ENCODE data around the gene GPR137. TPM values are rescaled to one million over a fixed set of nuclear protein-coding genes. Genes with fewer than 3 reads are reported as not detected.

GPR137 gene
- total RNA-seq, 4 donors from 2014 or later = 12.5 to 25.7 (median 20.0) TPM

DNA sequence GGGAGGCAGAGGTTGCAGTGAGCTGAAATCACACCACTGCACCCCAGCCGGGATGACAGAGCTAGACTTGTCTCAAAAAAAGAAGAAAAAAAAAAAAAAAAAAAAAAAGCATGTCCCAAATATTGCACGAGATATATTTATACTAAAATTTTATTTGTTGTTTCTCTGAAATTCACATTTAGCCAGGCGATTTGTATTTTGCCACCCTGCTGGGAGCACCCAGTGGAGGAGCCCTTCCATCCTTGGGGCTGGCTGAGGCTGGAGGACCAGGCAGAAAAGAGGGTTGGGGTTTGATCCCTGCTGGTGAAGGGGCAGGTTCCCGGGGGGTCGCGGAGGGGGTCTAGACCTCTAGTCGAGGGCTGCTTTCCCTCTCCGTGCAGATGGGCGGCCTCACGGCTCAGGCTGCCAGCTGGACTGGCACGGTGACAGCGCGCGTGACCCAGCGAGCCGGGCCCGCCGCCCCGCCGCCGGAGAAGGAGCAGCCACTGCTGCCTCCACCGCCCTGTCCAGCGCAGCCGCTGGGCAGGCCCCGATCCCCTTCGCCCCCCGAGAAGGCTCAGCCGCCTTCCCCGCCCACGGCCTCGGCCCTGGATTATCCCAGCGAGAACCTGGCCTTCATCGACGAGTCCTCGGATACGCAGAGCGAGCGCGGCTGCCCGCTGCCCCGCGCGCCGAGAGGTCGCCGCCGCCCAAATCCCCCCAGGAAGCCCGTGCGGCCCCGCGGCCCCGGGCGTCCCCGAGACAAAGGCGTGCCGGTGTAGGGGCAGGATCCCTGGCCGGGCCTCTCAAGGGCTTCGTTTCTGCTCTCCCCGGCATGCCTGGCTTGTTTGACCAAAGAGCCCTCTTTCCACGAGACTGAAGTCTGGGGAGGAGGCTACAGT lies 13.6 kb downstream of the GPR137 start:
- no peaks in the 10 kb centered on the region for H3K36me3 ChIP-seq
- H3K4me1 ChIP-seq = peaks cover 0 to 39% (median 23%) of the 10 kb centered on the region in 4 donors
- peak overlapping the region; percentile 29 to 49 (median 30) for H3K4me3 ChIP-seq
- 5 to 6% methylated on average over 30 to 45 of the region's 60 CpGs for WGBS, 2 donors
- H3K27me3 ChIP-seq = peaks cover 2 to 97% of the 10 kb centered on the region in 2 donors
- TF ChIP-seq, protein P1, sequence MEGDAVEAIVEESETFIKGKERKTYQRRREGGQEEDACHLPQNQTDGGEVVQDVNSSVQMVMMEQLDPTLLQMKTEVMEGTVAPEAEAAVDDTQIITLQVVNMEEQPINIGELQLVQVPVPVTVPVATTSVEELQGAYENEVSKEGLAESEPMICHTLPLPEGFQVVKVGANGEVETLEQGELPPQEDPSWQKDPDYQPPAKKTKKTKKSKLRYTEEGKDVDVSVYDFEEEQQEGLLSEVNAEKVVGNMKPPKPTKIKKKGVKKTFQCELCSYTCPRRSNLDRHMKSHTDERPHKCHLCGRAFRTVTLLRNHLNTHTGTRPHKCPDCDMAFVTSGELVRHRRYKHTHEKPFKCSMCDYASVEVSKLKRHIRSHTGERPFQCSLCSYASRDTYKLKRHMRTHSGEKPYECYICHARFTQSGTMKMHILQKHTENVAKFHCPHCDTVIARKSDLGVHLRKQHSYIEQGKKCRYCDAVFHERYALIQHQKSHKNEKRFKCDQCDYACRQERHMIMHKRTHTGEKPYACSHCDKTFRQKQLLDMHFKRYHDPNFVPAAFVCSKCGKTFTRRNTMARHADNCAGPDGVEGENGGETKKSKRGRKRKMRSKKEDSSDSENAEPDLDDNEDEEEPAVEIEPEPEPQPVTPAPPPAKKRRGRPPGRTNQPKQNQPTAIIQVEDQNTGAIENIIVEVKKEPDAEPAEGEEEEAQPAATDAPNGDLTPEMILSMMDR (IDR thresholded peaks at IDR 0.05) = peak in 1 of 5 experiments; percentile 12
- no peak for TF ChIP-seq POLR2A (IDR thresholded peaks at IDR 0.05)
- TF ChIP-seq EP300 (IDR thresholded peaks at IDR 0.05) = no peak
- H3K27ac ChIP-seq = no peak overlapping the region
- DNase-seq (ENCODE audit: low spot score in 2 of 2) = peak; percentile 51 to 53
- H3K9me3 ChIP-seq = no peaks in the 10 kb centered on the region

DNA sequence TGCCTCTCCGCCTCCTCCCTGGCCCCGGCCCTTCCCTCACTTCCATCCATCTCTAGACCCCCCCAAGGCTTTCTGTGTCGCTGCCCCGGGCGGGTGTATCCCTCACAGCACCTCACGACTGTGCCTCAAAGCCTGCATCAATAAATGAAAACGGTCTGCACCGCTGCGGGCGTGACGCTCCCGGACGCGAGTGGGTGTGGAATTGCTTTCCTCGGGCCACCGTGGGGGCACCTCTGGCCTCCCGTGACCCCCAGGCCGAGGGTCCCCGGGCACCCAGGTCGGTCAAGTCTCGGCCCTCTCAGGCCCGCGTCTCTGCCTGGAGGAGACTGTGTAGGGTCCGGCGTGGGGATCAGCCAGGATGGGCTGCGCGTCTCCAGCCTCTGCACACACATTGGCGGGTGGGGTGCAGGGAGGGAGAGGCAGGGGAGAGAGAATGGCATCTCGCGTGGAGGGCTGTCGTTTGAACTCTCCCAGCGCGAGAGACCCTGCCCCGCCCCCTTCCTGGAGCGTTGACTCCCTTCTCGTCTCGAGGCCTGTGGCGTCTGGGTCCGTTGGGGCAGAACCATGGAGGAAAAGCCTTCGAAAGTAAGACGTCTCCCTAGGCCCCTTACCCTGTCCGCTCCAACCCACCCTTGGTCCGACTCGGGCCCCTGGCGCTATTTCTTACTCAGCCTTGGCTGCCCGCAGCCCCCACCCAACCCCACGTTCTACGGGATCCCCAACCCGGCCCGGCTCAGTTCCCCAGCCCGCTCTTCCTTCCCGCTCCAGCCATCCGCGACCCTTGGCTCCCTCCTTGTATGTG lies 14.4 kb downstream of the GPR137 start, which contains the start of gene CATSPERZ:
Gene CATSPERZ (plus strand): TSS at position 512 of the 802 bp plus-strand sequence. CDS start 53 bp downstream, at position 565.
- Histone ChIP-seq H3K36me3 (no peaks in the 10 kb centered on the region), H3K4me1 (peaks cover 0 to 40% (median 23%) of the 10 kb centered on the region in 4 donors), H3K4me3 (peak within 1 kb of the TSS; percentile 29 to 49 (median 30)), H3K27me3 (peaks cover 2 to 89% of the 10 kb centered on the region in 2 donors), H3K9me3 (no peaks in the 10 kb centered on the region), H3K27ac (no peak within 1 kb of the TSS)
- WGBS, 2 donors = 1 to 10% methylated on average over 29 to 45 of the region's 54 CpGs
- DNase-seq (ENCODE audit: low spot score in 2 of 2) = no peak
- no peak for TF ChIP-seq POLR2A (IDR thresholded peaks at IDR 0.05)
- TF ChIP-seq, protein P1 (IDR thresholded peaks at IDR 0.05) = no peak
- no peak for TF ChIP-seq EP300 (IDR thresholded peaks at IDR 0.05)

DNA sequence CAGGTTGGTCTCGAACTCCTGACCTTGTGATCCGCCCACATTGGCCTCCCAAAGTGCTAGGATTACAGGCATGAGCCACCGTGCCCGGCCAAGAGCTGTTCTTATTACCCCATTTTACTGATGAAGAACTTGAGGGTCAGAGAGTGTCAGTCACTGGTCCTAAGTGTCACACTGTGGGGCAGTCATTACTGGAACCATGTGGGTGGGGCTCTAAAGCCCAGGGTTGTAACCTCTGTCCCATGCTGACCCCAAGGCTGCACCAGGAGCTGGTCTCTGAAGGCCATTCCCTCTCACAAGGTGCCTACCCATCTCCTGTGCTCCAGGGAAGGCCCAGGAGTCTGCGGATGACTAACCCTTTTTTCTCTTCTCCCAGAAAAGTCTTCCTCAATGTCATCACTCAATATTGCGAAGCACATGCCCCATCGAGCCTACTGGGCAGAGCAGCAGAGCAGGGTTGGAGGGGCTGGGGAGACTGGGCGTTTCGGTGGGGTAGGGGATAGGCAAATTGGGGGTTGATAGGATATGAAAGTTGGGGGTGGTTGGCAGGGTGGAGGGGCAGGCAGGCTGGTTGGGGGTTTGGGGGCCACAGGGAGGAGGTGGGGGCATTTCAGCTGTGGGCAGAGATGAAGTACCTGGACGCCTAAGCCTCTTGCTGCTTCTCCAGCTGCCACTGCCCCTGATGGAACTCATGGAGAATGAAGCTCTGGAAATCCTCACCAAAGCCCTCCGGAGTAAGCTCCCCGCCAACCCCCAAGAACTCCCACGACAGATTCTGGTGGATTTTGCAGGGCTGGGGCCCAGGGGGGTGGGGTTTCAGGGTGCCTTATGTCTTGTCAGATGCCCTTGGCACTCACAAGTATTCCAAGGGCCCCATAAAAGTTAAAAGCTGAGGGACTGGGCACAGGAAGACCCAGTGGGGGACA lies 17.7 kb downstream of the GPR137 start:
- Histone ChIP-seq H3K4me1 (peaks cover 0 to 54% (median 32%) of the 10 kb centered on the region in 4 donors), H3K9me3 (no peaks in the 10 kb centered on the region), H3K27ac (peak overlapping the region in 1 of 4 donors; percentile 88), H3K4me3 (no peak overlapping the region), H3K27me3 (peaks cover 2 to 56% of the 10 kb centered on the region in 2 donors), H3K36me3 (peaks cover 0 to 7% (median 0%) of the 10 kb centered on the region in 3 donors)
- no peak for DNase-seq (ENCODE audit: low spot score in 2 of 2)
- 78 to 87% methylated on average over 10 to 13 of the region's 13 CpGs for WGBS, 2 donors
- no peak for TF ChIP-seq EP300 (IDR thresholded peaks at IDR 0.05)
- TF ChIP-seq, protein P1 (IDR thresholded peaks at IDR 0.05) = no peak
- no peak for TF ChIP-seq POLR2A (IDR thresholded peaks at IDR 0.05)

DNA sequence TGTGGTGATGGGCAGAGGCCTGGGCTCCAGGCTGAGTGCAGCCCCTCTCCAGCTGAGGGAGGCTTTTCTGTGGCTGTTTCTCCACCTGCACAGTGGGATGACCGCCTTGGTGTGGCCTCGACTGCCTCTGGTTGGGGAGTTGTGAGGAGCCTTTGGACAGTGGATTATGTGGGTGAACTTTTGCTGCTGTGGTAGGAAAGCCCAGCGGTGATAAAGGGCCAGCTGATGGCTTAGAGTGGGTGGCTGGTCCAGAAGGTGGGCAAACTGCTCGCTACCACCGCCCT lies 18.3 kb downstream of the GPR137 start:
- Histone ChIP-seq H3K9me3 (no peaks in the 10 kb centered on the region), H3K4me1 (peaks cover 0 to 52% (median 32%) of the 10 kb centered on the region in 4 donors), H3K27ac (peak overlapping the region; percentile 55 to 92 (median 85)), H3K4me3 (peak overlapping the region in 3 of 4 donors; percentile 68 to 85 (median 76)), H3K36me3 (peaks cover 0 to 9% (median 0%) of the 10 kb centered on the region in 3 donors), H3K27me3 (peaks cover 2 to 50% of the 10 kb centered on the region in 2 donors)
- 51 to 54% methylated on average over 5 of the region's 5 CpGs for WGBS, 2 donors
- DNase-seq (ENCODE audit: low spot score in 2 of 2) = no peak
- TF ChIP-seq EP300 (IDR thresholded peaks at IDR 0.05) = no peak
- no peak for TF ChIP-seq POLR2A (IDR thresholded peaks at IDR 0.05)
- TF ChIP-seq, protein P1 (IDR thresholded peaks at IDR 0.05) = no peak

Data from tibial nerve (tissue), 4 donors.